Measurements from ENCODE around the gene RIBC1.

The RIBC1 gene

GRCh38 chrX:53422861-53423306, at the start of gene RIBC1:
Gene RIBC1 (plus strand): TSS chrX:53422873. CDS start chrX:53426277, 3,404 bp downstream.
- Histone ChIP-seq H3K9me3 (ENCODE audit: control insufficient read depth, low read length) (no peaks in the 10 kb centered on the region), H3K4me3 (ENCODE audit: low read length) (peak within 1 kb of the TSS; percentile 92), H3K4me1 (ENCODE audit: control insufficient read depth, insufficient read depth, low read length) (peaks cover 10% of the 10 kb centered on the region)

GRCh38 chrX:53373307-53373706, 49.4 kb upstream of the RIBC1 start:
- Histone ChIP-seq H3K36me3 (ENCODE audit: control insufficient read depth, insufficient read depth, low read length, severe bottlenecking) (peaks cover 8% of the 10 kb centered on the region), H3K9me3 (ENCODE audit: control insufficient read depth, low read length) (peaks cover 20% of the 10 kb centered on the region), H3K9ac (ENCODE audit: low read length) (no peak overlapping the region), H3K4me1 (ENCODE audit: control insufficient read depth, insufficient read depth, low read length) (no peaks in the 10 kb centered on the region), H3K27me3 (replicated peaks; ENCODE audit: control insufficient read depth, insufficient read depth, low read length) (no peaks in the 10 kb centered on the region), H3K4me3 (ENCODE audit: low read length) (no peak overlapping the region)
- no peak for DNase-seq (ENCODE audit: low read depth)

More at GRCh38 chrX:53422861-53423306, at the start of gene RIBC1:
- Histone ChIP-seq H3K9ac (ENCODE audit: low read length) (peak within 1 kb of the TSS; percentile 91), H3K27me3 (replicated peaks; ENCODE audit: control insufficient read depth, insufficient read depth, low read length) (no peaks in the 10 kb centered on the region), H3K36me3 (ENCODE audit: control insufficient read depth, insufficient read depth, low read length, severe bottlenecking) (no peaks in the 10 kb centered on the region)
- DNase-seq (ENCODE audit: low read depth) = no peak

- Histone ChIP-seq H3K9ac (ENCODE audit: low read length) (no peak overlapping the region), H3K4me3 (ENCODE audit: low read length) (no peak overlapping the region), H3K27me3 (replicated peaks; ENCODE audit: control insufficient read depth, insufficient read depth, low read length) (no peaks in the 10 kb centered on the region), H3K9me3 (ENCODE audit: control insufficient read depth, low read length) (peaks cover 15% of the 10 kb centered on the region), H3K36me3 (ENCODE audit: control insufficient read depth, insufficient read depth, low read length, severe bottlenecking) (peaks cover 15% of the 10 kb centered on the region), H3K4me1 (ENCODE audit: control insufficient read depth, insufficient read depth, low read length) (no peaks in the 10 kb centered on the region)
- DNase-seq (ENCODE audit: low read depth) = peak; percentile 6
These were observed 48.4 kb upstream of the RIBC1 start for GRCh38 chrX:53374222-53374820.

- Histone ChIP-seq H3K36me3 (ENCODE audit: control insufficient read depth, insufficient read depth, low read length, severe bottlenecking) (peaks cover 21% of the 10 kb centered on the region), H3K27me3 (replicated peaks; ENCODE audit: control insufficient read depth, insufficient read depth, low read length) (no peaks in the 10 kb centered on the region), H3K9me3 (ENCODE audit: control insufficient read depth, low read length) (peaks cover 12% of the 10 kb centered on the region), H3K4me3 (ENCODE audit: low read length) (no peak overlapping the region), H3K4me1 (ENCODE audit: control insufficient read depth, insufficient read depth, low read length) (no peaks in the 10 kb centered on the region), H3K9ac (ENCODE audit: low read length) (no peak overlapping the region)
- no peak for DNase-seq (ENCODE audit: low read depth)
These were observed 47.8 kb upstream of the RIBC1 start for GRCh38 chrX:53374923-53375322.

- peaks cover 40% of the 10 kb centered on the region for H3K36me3 ChIP-seq (ENCODE audit: control insufficient read depth, insufficient read depth, low read length, severe bottlenecking)
- H3K27me3 ChIP-seq (replicated peaks; ENCODE audit: control insufficient read depth, insufficient read depth, low read length) = no peaks in the 10 kb centered on the region
- H3K4me3 ChIP-seq (ENCODE audit: low read length) = no peak overlapping the region
- no peaks in the 10 kb centered on the region for H3K4me1 ChIP-seq (ENCODE audit: control insufficient read depth, insufficient read depth, low read length)
- DNase-seq (ENCODE audit: low read depth) = no peak
- H3K9me3 ChIP-seq (ENCODE audit: control insufficient read depth, low read length) = no peaks in the 10 kb centered on the region
- H3K9ac ChIP-seq (ENCODE audit: low read length) = no peak overlapping the region
These were observed 45.8 kb upstream of the RIBC1 start for GRCh38 chrX:53376888-53377287.

GRCh38 chrX:53377464-53377863, 45.2 kb upstream of the RIBC1 start:
- Histone ChIP-seq H3K27me3 (replicated peaks; ENCODE audit: control insufficient read depth, insufficient read depth, low read length) (no peaks in the 10 kb centered on the region), H3K4me1 (ENCODE audit: control insufficient read depth, insufficient read depth, low read length) (no peaks in the 10 kb centered on the region), H3K4me3 (ENCODE audit: low read length) (no peak overlapping the region), H3K9me3 (ENCODE audit: control insufficient read depth, low read length) (no peaks in the 10 kb centered on the region), H3K36me3 (ENCODE audit: control insufficient read depth, insufficient read depth, low read length, severe bottlenecking) (peaks cover 46% of the 10 kb centered on the region), H3K9ac (ENCODE audit: low read length) (no peak overlapping the region)
- DNase-seq (ENCODE audit: low read depth) = no peak

GRCh38 chrX:53379008-53379710, 43.5 kb upstream of the RIBC1 start:
- no peaks in the 10 kb centered on the region for H3K9me3 ChIP-seq (ENCODE audit: control insufficient read depth, low read length)
- no peak overlapping the region for H3K9ac ChIP-seq (ENCODE audit: low read length)
- peaks cover 59% of the 10 kb centered on the region for H3K36me3 ChIP-seq (ENCODE audit: control insufficient read depth, insufficient read depth, low read length, severe bottlenecking)
- no peaks in the 10 kb centered on the region for H3K4me1 ChIP-seq (ENCODE audit: control insufficient read depth, insufficient read depth, low read length)
- no peak overlapping the region for H3K4me3 ChIP-seq (ENCODE audit: low read length)
- no peaks in the 10 kb centered on the region for H3K27me3 ChIP-seq (replicated peaks; ENCODE audit: control insufficient read depth, insufficient read depth, low read length)
- DNase-seq (ENCODE audit: low read depth) = no peak

GRCh38 chrX:53379747-53380146, 42.9 kb upstream of the RIBC1 start:
- no peak for DNase-seq (ENCODE audit: low read depth)
- Histone ChIP-seq H3K36me3 (ENCODE audit: control insufficient read depth, insufficient read depth, low read length, severe bottlenecking) (peaks cover 59% of the 10 kb centered on the region), H3K27me3 (replicated peaks; ENCODE audit: control insufficient read depth, insufficient read depth, low read length) (no peaks in the 10 kb centered on the region), H3K4me1 (ENCODE audit: control insufficient read depth, insufficient read depth, low read length) (no peaks in the 10 kb centered on the region), H3K9me3 (ENCODE audit: control insufficient read depth, low read length) (no peaks in the 10 kb centered on the region), H3K9ac (ENCODE audit: low read length) (no peak overlapping the region), H3K4me3 (ENCODE audit: low read length) (no peak overlapping the region)

- Histone ChIP-seq H3K27me3 (replicated peaks; ENCODE audit: control insufficient read depth, insufficient read depth, low read length) (no peaks in the 10 kb centered on the region), H3K9ac (ENCODE audit: low read length) (no peak overlapping the region), H3K4me3 (ENCODE audit: low read length) (no peak overlapping the region), H3K4me1 (ENCODE audit: control insufficient read depth, insufficient read depth, low read length) (no peaks in the 10 kb centered on the region), H3K9me3 (ENCODE audit: control insufficient read depth, low read length) (no peaks in the 10 kb centered on the region), H3K36me3 (ENCODE audit: control insufficient read depth, insufficient read depth, low read length, severe bottlenecking) (peaks cover 56% of the 10 kb centered on the region)
- DNase-seq (ENCODE audit: low read depth) = no peak
These were observed 39.1 kb upstream of the RIBC1 start for GRCh38 chrX:53383376-53384076.

- Histone ChIP-seq H3K4me3 (ENCODE audit: low read length) (no peak overlapping the region), H3K36me3 (ENCODE audit: control insufficient read depth, insufficient read depth, low read length, severe bottlenecking) (peaks cover 27% of the 10 kb centered on the region), H3K27me3 (replicated peaks; ENCODE audit: control insufficient read depth, insufficient read depth, low read length) (no peaks in the 10 kb centered on the region), H3K9ac (ENCODE audit: low read length) (no peak overlapping the region), H3K9me3 (ENCODE audit: control insufficient read depth, low read length) (no peaks in the 10 kb centered on the region), H3K4me1 (ENCODE audit: control insufficient read depth, insufficient read depth, low read length) (no peaks in the 10 kb centered on the region)
- no peak for DNase-seq (ENCODE audit: low read depth)
These were observed 26.9 kb upstream of the RIBC1 start for GRCh38 chrX:53395605-53396298.

GRCh38 chrX:53398216-53398615, 24.5 kb upstream of the RIBC1 start:
- H3K9ac ChIP-seq (ENCODE audit: low read length) = no peak overlapping the region
- no peak for DNase-seq (ENCODE audit: low read depth)
- H3K27me3 ChIP-seq (replicated peaks; ENCODE audit: control insufficient read depth, insufficient read depth, low read length) = no peaks in the 10 kb centered on the region
- no peaks in the 10 kb centered on the region for H3K4me1 ChIP-seq (ENCODE audit: control insufficient read depth, insufficient read depth, low read length)
- H3K9me3 ChIP-seq (ENCODE audit: control insufficient read depth, low read length) = no peaks in the 10 kb centered on the region
- no peak overlapping the region for H3K4me3 ChIP-seq (ENCODE audit: low read length)
- H3K36me3 ChIP-seq (ENCODE audit: control insufficient read depth, insufficient read depth, low read length, severe bottlenecking) = peaks cover 49% of the 10 kb centered on the region
